Measurements from ENCODE around the gene OR52D1. TPM values are rescaled to one million over a fixed set of nuclear protein-coding genes. Genes with fewer than 3 reads are reported as not detected.
A peak's percentile ranks its signal among the peaks of the same experiment; 100 is the strongest.

The OR52D1 gene
- total and polyA plus RNA-seq, 2 of the 4 experiments (the other 2 are of a cell fraction): not detected

DNA sequence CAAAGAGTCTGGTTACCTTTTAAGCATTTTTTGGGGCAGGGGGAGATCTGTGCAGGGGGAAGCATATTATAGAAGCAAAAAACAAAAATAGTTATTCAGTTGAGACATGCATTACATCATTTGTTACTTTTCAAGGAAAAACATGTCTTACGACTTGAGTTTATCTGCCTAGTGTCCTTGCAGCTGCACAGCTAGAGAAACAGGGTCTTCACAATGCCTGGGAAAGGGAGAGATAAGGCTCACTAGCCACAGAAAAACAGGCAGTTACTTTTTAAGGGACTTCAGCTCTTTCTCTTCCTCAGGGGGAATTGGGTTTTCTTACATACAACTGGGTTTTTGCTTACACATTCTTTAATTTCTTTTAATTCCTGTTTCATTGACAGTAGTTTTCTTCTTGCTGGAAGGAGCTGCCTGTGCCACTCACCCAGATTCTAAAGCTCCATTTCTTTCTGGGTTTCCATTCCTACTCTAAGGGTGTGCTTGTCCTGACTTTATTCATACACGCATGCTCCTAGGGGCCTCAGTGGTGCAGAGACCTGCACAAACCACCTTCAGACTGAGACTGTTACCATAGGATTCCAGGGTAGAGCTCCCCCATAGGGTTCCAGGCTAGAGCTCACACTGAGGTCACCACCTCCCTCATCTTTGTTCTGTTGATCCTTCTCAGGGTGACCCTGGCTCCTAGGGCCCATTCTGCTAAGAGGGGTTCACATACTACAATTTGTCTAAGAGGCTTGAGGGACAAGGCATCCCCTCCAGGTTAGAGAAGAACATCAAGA lies 42.8 kb downstream of the OR52D1 start:
- H2BK15ac ChIP-seq (ENCODE audit: low read depth, low read length): no peak overlapping the region
- ATAC-seq (ENCODE audit: low read depth) (no peak), DNase-seq (no peak)
- no peaks in the 10 kb centered on the region for H3K79me1 ChIP-seq (ENCODE audit: low read depth in 1 of 2, low read length in 2 of 2)
- peak overlapping the region; percentile 37 for H2AK9ac ChIP-seq (replicated peaks; ENCODE audit: low read depth, low read length, poor library complexity)
- no peak overlapping the region for H2AK5ac ChIP-seq (ENCODE audit: low read depth, low read length)
- H2BK120ac ChIP-seq (ENCODE audit: low read depth, low read length): no peak overlapping the region
- intact Hi-C loops (cut with micrococcal nuclease) (no loop called here), in situ Hi-C loops (cut with MboI; ENCODE audit: low sequenced_read_pairs) (no loop called here), dilution Hi-C loops (cut with HindIII; ENCODE audit: low sequenced_read_pairs, unreplicated experiment) (no loop called here)
- H4K20me1 ChIP-seq (ENCODE audit: insufficient read depth, low read length): no peaks in the 10 kb centered on the region
- ChIA-PET POLR2A (ENCODE audit: unreplicated experiment) (no interaction called here), CTCF (no interaction called here)
- no peak overlapping the region for H3K56ac ChIP-seq (ENCODE audit: extremely low read depth, insufficient read depth, low read length)
- H3K4me2 ChIP-seq (ENCODE audit: low read depth, low read length): no peak overlapping the region
- no peak overlapping the region for H3K23ac ChIP-seq (ENCODE audit: low read depth, low read length)
- H3K27me3 ChIP-seq (ENCODE audit: control insufficient read depth, insufficient read depth, low read length): no peaks in the 10 kb centered on the region; the same call in none of the 2 replicates
- WGBS, 2 experiments (ENCODE audit: extremely low coverage in 2 of 2, insufficient read length in 1 of 2): 67% methylated on average over 1 of the region's 2 CpGs; no CpG with 5 or more reads in 1 of the 2 experiments
- H3K9me3 ChIP-seq (ENCODE audit: control insufficient read depth, insufficient read depth, low read length): no peaks in the 10 kb centered on the region
- no peaks in the 10 kb centered on the region for H3K9me1 ChIP-seq (ENCODE audit: insufficient read depth, low read length)
- H3K36me3 ChIP-seq (ENCODE audit: control insufficient read depth, insufficient read depth, low read length): no peaks in the 10 kb centered on the region
- H3K4me3 ChIP-seq (ENCODE audit: insufficient read depth, low read depth, low read length): no peak overlapping the region
- H4K5ac ChIP-seq (ENCODE audit: low read depth, low read length): no peak overlapping the region
- H4K8ac ChIP-seq (ENCODE audit: low read depth in 2 of 2, low read length in 2 of 2): no peak overlapping the region
- H3K4ac ChIP-seq (ENCODE audit: low read depth, low read length): no peak overlapping the region
- H3K4me1 ChIP-seq (ENCODE audit: control insufficient read depth, insufficient read depth, low read length): no peaks in the 10 kb centered on the region
- no peak overlapping the region for H3K9ac ChIP-seq (ENCODE audit: low read depth, low read length)
- H3K27ac ChIP-seq (ENCODE audit: insufficient read depth, low read length): no peak overlapping the region
- no TSS peak for BruUV-seq (replicated peaks)
- H3K14ac ChIP-seq (replicated peaks; ENCODE audit: low read depth, low read length): no peak overlapping the region
- H3K18ac ChIP-seq (ENCODE audit: low read depth, low read length): no peak overlapping the region
- H4K91ac ChIP-seq (ENCODE audit: insufficient read depth, low read depth, low read length): no peak overlapping the region
- no peak for TF ChIP-seq BHLHE40 (IDR thresholded peaks at IDR 0.05; ENCODE audit: low read depth, low read length)
- TF ChIP-seq RAD21 (IDR thresholded peaks at IDR 0.05; ENCODE audit: low read length): no peak
- TF ChIP-seq SMC3 (IDR thresholded peaks at IDR 0.05; ENCODE audit: low read depth, low read length): no peak
- no peak for TF ChIP-seq CHD1 (IDR thresholded peaks at IDR 0.05; ENCODE audit: low read depth, low read length)
- TF ChIP-seq MXI1 (IDR thresholded peaks at IDR 0.05; ENCODE audit: borderline replicate concordance, low read depth, low read length): no peak
- TF ChIP-seq RCOR1 (IDR thresholded peaks at IDR 0.05; ENCODE audit: insufficient replicate concordance, low read length): no peak
- TF ChIP-seq CEBPB (IDR thresholded peaks at IDR 0.05; ENCODE audit: low read depth, low read length): no peak
- TF ChIP-seq MAFK (IDR thresholded peaks at IDR 0.05; ENCODE audit: low read depth, low read length): no peak
- TF ChIP-seq POLR2A (IDR thresholded peaks at IDR 0.05; ENCODE audit: low read depth, low read length): no peak
- no peak overlapping the region for H2AFZ ChIP-seq (replicated peaks; ENCODE audit: low read length, poor library complexity)
- no peak overlapping the region for H2BK5ac ChIP-seq (ENCODE audit: low read depth, low read length, poor library complexity, severe bottlenecking)
- no peak overlapping the region for H2BK20ac ChIP-seq (ENCODE audit: low read depth, low read length)

Measured in IMR-90 (cell line).